Lower lobe of right lung (tissue), 2 donors: ENCODE data around the gene PLEKHN1. TPM values are rescaled to one million over a fixed set of nuclear protein-coding genes. Genes with fewer than 3 reads are reported as not detected.

Experiments used
- ATAC-seq, 2 donors: fragments of 200-7000 bp; cut with Tn5 transposase; one replicate each; pipeline ENCODE4 v1.9.1; 2020 to 2022; ENCODE audit warnings: mild to moderate bottlenecking in 2 of 2, moderate library complexity in 2 of 2
- DNase-seq: peaks from one replicate; pipeline ENCODE4 v3.0.0-alpha.2; 2020
- H3K27ac ChIP-seq: fragments of 200-600 bp; one replicate; pipeline ENCODE4 v1.8.0; 2022
- H3K27me3 ChIP-seq: fragments of 200-600 bp; one replicate; pipeline ENCODE4 v1.8.0; 2022; ENCODE audit warnings: low read depth
- H3K36me3 ChIP-seq: fragments of 200-600 bp; one replicate; pipeline ENCODE4 v1.8.0; 2022; ENCODE audit warnings: mild to moderate bottlenecking
- H3K4me1 ChIP-seq: fragments of 200-600 bp; one replicate; pipeline ENCODE4 v1.8.0; 2022
- H3K4me3 ChIP-seq: fragments of 200-600 bp; one replicate; pipeline ENCODE4 v1.8.0; 2022; ENCODE audit warnings: mild to moderate bottlenecking
- H3K9me3 ChIP-seq: fragments of 200-600 bp; one replicate; pipeline ENCODE4 v1.8.0; 2022
- CTCF ChIP-seq: fragments of 200-600 bp; IDR thresholded peaks from one replicate; pipeline ENCODE4 v1.8.0; 2022; ENCODE audit warnings: antibody characterized with exemption, mild to moderate bottlenecking
- intact Hi-C: fragments of 100-400 bp; cut with DNase I; formaldehyde crosslinking; loops from one replicate; pipeline ENCODE4 v1.11.0; 2022
- total RNA-seq: library from RNA; stranded (reverse); fragmentation: NEBNext Ultra II Directional; extraction: Animal tissue kit (Norgen Biotek cat#: 25700); gene quantifications from one replicate; pipeline ENCODE4 v1.2.1, GENCODE V29; 2021
- donor health status: DM: no; HTN: yes; CAD: no; lungs with severe emphysema.

Gene PLEKHN1
- total RNA-seq, 1 donor from 2014 or later, result 1.2 TPM

- intact Hi-C loops, result no loop called here
Measured at GRCh38 chr1:954927-955326, 11.4 kb upstream of the PLEKHN1 start.

GRCh38 chr1:955474-955873 is 10.8 kb upstream of the PLEKHN1 start:
- intact Hi-C loops, result no loop called here
- no peak overlapping the region for H3K27ac ChIP-seq
- TF ChIP-seq CTCF, result no peak
- no peaks in the 10 kb centered on the region for H3K9me3 ChIP-seq
- H3K4me3 ChIP-seq, result no peak overlapping the region
- H3K4me1 ChIP-seq, result peaks cover 20% of the 10 kb centered on the region
- H3K27me3 ChIP-seq, result no peaks in the 10 kb centered on the region
- no peak for DNase-seq
- H3K36me3 ChIP-seq, result peaks cover 65% of the 10 kb centered on the region
- ATAC-seq, result no peak

More at GRCh38 chr1:954927-955326, 11.4 kb upstream of the PLEKHN1 start:
- ATAC-seq (no peak), DNase-seq (no peak)
- H3K4me1 ChIP-seq, result peaks cover 19% of the 10 kb centered on the region
- peaks cover 71% of the 10 kb centered on the region for H3K36me3 ChIP-seq
- no peak overlapping the region for H3K4me3 ChIP-seq
- TF ChIP-seq CTCF, result no peak
- no peak overlapping the region for H3K27ac ChIP-seq
- no peaks in the 10 kb centered on the region for H3K9me3 ChIP-seq
- no peaks in the 10 kb centered on the region for H3K27me3 ChIP-seq

GRCh38 chr1:956636-957035 is 9.6 kb upstream of the PLEKHN1 start:
- no peak for TF ChIP-seq CTCF
- H3K9me3 ChIP-seq, result no peaks in the 10 kb centered on the region
- intact Hi-C loops, result no loop called here
- no peaks in the 10 kb centered on the region for H3K27me3 ChIP-seq
- no peak overlapping the region for H3K4me3 ChIP-seq
- DNase-seq (no peak), ATAC-seq (no peak)
- peaks cover 54% of the 10 kb centered on the region for H3K36me3 ChIP-seq
- H3K4me1 ChIP-seq, result peaks cover 25% of the 10 kb centered on the region
- no peak overlapping the region for H3K27ac ChIP-seq

GRCh38 chr1:958823-959730 is 7.2 kb upstream of the PLEKHN1 start, which contains the start of gene NOC2L:
Gene NOC2L (minus strand): TSS chr1:959256. CDS start chr1:959240, 16 bp downstream.
- intact Hi-C loops, result no loop called here
- ATAC-seq (peak; percentile 96), DNase-seq (peak; percentile 94)
- Histone ChIP-seq H3K4me1 (peaks cover 25% of the 10 kb centered on the region), H3K27me3 (no peaks in the 10 kb centered on the region), H3K4me3 (peak within 1 kb of the TSS; percentile 96), H3K27ac (peak within 1 kb of the TSS; percentile 73), H3K36me3 (peaks cover 36% of the 10 kb centered on the region), H3K9me3 (no peaks in the 10 kb centered on the region)
- no peak for TF ChIP-seq CTCF

GRCh38 chr1:959731-960362 is 6.4 kb upstream of the PLEKHN1 start:
- H3K36me3 ChIP-seq, result peaks cover 28% of the 10 kb centered on the region
- H3K4me3 ChIP-seq, result peak overlapping the region; percentile 96
- peak in 1 of 2 donors; percentile 13 for ATAC-seq
- H3K27me3 ChIP-seq, result no peaks in the 10 kb centered on the region
- no peak overlapping the region for H3K27ac ChIP-seq
- TF ChIP-seq CTCF, result no peak
- H3K9me3 ChIP-seq, result no peaks in the 10 kb centered on the region
- H3K4me1 ChIP-seq, result peaks cover 25% of the 10 kb centered on the region
- DNase-seq, result no peak
- intact Hi-C loops, result no loop called here
